ENCODE measurements around the gene TENM4. TPM values are rescaled to one million over a fixed set of nuclear protein-coding genes. Genes with fewer than 3 reads are reported as not detected.

The TENM4 gene
- total RNA-seq, 4 donors from 2014 or later = 1.1 to 2.7 (median 2.0) TPM

GRCh38 chr11:79025622-79026021 is 415.2 kb downstream of the TENM4 start:
- no peaks in the 10 kb centered on the region for H3K27me3 ChIP-seq

GRCh38 chr11:79025097-79025496 is 415.7 kb downstream of the TENM4 start:
- Histone ChIP-seq H3K27me3 (no peaks in the 10 kb centered on the region), H3K9me3 (no peaks in the 10 kb centered on the region), H3K4me1 (no peaks in the 10 kb centered on the region), H3K36me3 (no peaks in the 10 kb centered on the region), H3K27ac (no peak overlapping the region), H3K4me3 (no peak overlapping the region)
- TF ChIP-seq POLR2A (IDR thresholded peaks at IDR 0.05) (no peak), CTCF (IDR thresholded peaks at IDR 0.05) (no peak)
- DNase-seq = no peak

More at GRCh38 chr11:79025622-79026021, 415.2 kb downstream of the TENM4 start:
- no peaks in the 10 kb centered on the region for H3K36me3 ChIP-seq
- no peaks in the 10 kb centered on the region for H3K4me1 ChIP-seq
- no peaks in the 10 kb centered on the region for H3K9me3 ChIP-seq
- TF ChIP-seq POLR2A (IDR thresholded peaks at IDR 0.05) (no peak), CTCF (IDR thresholded peaks at IDR 0.05) (no peak)
- no peak overlapping the region for H3K27ac ChIP-seq
- no peak for DNase-seq
- no peak overlapping the region for H3K4me3 ChIP-seq

GRCh38 chr11:79022265-79022664 is 418.6 kb downstream of the TENM4 start:
- TF ChIP-seq CTCF (IDR thresholded peaks at IDR 0.05) (no peak), POLR2A (IDR thresholded peaks at IDR 0.05) (no peak)
- no peaks in the 10 kb centered on the region for H3K27me3 ChIP-seq
- no peaks in the 10 kb centered on the region for H3K9me3 ChIP-seq
- H3K4me1 ChIP-seq = no peaks in the 10 kb centered on the region
- no peak for DNase-seq
- no peak overlapping the region for H3K27ac ChIP-seq
- H3K36me3 ChIP-seq = no peaks in the 10 kb centered on the region
- H3K4me3 ChIP-seq = no peak overlapping the region

DNA sequence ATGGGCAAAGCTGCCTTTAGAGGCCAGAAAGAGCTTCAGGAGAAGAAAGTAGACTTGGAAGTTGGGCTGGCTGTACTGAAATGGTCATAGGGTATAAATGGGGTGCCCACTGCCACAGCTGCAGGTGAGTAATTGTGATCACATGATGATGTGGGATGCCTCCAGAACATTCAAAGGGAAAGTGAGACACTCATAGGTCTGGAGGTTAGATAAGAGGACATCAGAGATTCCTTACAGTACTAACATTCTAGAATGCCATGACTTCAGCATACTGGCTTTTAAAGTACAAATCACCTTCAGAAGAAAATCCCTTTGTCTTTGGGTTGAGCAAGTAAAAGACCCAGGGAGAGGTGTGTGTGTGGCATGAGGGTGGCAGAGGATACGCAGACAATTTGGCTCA is 419.2 kb downstream of the TENM4 start:
- Histone ChIP-seq H3K27me3 (no peaks in the 10 kb centered on the region), H3K9me3 (no peaks in the 10 kb centered on the region), H3K4me3 (no peak overlapping the region), H3K27ac (no peak overlapping the region), H3K36me3 (no peaks in the 10 kb centered on the region), H3K4me1 (no peaks in the 10 kb centered on the region)
- DNase-seq = no peak
- TF ChIP-seq POLR2A (IDR thresholded peaks at IDR 0.05) (no peak), CTCF (IDR thresholded peaks at IDR 0.05) (no peak)

DNA sequence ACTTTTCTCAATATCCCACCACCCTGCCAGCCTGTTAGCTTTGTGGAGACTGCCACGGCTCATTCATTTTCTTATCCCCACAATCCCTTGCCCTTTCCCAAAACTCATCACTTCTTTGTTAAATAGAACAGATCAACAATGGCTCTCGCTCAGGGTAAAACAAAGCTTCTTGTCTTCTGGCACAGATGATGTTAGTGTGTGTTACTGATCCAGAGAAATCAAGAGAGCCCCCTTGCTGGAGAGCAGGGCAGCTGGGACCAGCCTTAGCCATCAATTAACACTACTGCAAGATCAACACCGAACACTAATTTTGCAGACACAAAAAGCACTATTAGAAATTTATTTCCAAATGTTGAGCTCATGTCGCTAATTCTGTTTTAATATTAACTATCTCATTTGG is 420.9 kb downstream of the TENM4 start:
- TF ChIP-seq POLR2A (IDR thresholded peaks at IDR 0.05) = no peak
- Histone ChIP-seq H3K4me1 (no peaks in the 10 kb centered on the region), H3K27ac (no peak overlapping the region), H3K27me3 (no peaks in the 10 kb centered on the region), H3K36me3 (no peaks in the 10 kb centered on the region), H3K9me3 (no peaks in the 10 kb centered on the region), H3K4me3 (no peak overlapping the region)
- no peak for DNase-seq

DNA sequence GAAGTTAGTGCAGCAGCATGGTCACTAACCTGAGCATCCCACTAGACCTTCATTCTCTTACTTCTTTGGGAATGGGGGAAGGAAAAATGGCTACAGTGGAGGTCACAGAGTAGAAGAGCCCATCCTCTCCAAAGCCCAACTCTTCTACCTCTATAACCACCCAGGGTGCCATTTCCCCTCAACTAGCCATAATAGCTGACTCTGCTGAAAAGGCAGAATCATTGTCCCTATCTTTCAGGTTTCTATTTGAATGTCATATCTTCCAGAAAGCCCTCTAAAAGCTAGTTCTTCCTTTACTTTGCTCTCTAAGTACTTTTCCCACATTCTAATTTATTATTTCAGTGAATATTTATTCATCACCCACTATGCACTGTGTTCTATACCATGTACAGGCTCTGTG is 421.6 kb downstream of the TENM4 start:
- DNase-seq = no peak
- H3K9me3 ChIP-seq = no peaks in the 10 kb centered on the region
- H3K36me3 ChIP-seq = no peaks in the 10 kb centered on the region
- H3K27ac ChIP-seq = no peak overlapping the region
- no peak overlapping the region for H3K4me3 ChIP-seq
- H3K27me3 ChIP-seq = no peaks in the 10 kb centered on the region
- no peaks in the 10 kb centered on the region for H3K4me1 ChIP-seq
- TF ChIP-seq POLR2A (IDR thresholded peaks at IDR 0.05) = no peak
- TF ChIP-seq CTCF (IDR thresholded peaks at IDR 0.05) = no peak

Measured in Peyer's patch (tissue), 4 donors.